ENCODE results near the gene BTNL3.

BTNL3 gene

DNA sequence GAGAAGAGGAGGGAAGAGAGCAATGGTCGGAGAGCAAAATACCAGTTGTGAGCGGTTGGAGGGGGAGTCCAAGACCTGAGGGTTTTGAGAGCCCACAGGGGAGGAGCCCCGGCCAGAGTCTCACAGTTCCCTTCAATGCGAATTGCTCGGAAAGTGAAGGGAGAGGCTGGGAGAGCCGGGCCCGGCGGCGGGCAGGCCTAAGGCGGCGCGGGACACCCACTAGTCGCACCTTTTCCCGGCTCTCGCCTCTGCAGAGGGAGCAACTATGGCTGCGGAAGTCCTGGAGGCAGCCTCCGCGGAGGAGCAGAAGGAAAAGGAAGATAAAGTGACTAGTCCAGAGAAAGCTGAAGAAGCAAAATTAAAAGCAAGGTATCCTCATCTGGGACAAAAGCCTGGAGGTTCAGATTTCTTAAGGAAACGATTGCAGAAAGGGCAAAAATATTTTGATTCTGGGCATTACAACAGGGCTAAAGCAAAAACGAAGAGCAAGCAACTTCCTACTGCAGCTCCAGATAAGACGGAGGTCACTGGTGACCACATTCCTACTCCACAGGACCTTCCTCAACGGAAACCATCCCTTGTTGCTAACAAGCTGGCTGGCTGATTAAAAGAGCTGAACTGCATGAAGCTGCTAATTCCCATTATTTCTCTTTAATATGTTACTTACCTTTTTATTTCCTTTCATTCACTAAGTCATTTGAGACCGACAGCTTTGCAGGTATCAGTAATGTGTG, 6.5 kb upstream of the BTNL3 start:
- Mint-ChIP-seq H3K4me3 (no peak overlapping the region), H3K9me3 (no peaks in the 10 kb centered on the region), H3K27ac (no peak overlapping the region), H3K36me3 (ENCODE audit: low read depth) (no peaks in the 10 kb centered on the region), H3K27me3 (ENCODE audit: low read depth) (no peaks in the 10 kb centered on the region), H3K4me1 (no peaks in the 10 kb centered on the region)
- TF ChIP-seq, protein P1, sequence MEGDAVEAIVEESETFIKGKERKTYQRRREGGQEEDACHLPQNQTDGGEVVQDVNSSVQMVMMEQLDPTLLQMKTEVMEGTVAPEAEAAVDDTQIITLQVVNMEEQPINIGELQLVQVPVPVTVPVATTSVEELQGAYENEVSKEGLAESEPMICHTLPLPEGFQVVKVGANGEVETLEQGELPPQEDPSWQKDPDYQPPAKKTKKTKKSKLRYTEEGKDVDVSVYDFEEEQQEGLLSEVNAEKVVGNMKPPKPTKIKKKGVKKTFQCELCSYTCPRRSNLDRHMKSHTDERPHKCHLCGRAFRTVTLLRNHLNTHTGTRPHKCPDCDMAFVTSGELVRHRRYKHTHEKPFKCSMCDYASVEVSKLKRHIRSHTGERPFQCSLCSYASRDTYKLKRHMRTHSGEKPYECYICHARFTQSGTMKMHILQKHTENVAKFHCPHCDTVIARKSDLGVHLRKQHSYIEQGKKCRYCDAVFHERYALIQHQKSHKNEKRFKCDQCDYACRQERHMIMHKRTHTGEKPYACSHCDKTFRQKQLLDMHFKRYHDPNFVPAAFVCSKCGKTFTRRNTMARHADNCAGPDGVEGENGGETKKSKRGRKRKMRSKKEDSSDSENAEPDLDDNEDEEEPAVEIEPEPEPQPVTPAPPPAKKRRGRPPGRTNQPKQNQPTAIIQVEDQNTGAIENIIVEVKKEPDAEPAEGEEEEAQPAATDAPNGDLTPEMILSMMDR (IDR thresholded peaks at IDR 0.05; ENCODE audit: unreplicated experiment in 3 of 3) = no peak

DNA sequence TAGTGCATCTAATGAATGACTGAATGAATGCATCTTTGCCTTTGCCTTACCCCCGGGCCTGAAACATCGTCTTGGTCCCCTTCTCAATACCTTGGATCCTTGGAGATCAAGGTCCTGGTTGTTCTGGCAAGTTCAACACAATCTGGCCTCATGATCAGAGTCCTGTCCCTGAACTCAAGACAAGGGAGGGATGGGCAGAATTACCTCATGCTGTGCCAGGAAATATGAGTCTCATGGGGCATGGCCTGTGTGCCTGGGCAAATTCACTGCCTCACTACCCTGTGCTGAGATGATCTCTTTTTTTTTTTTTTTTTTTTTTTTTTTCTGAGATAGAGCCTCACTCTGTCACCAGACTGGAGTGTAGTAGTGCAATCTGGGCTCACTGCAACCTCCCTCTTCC, 630 bp upstream of the BTNL3 start:
- no peak overlapping the region for H3K27ac Mint-ChIP-seq
- no peaks in the 10 kb centered on the region for H3K4me1 Mint-ChIP-seq
- TF ChIP-seq, protein P1 (IDR thresholded peaks at IDR 0.05; ENCODE audit: unreplicated experiment in 3 of 3) = no peak
- no peak overlapping the region for H3K4me3 Mint-ChIP-seq
- H3K36me3 Mint-ChIP-seq (ENCODE audit: low read depth) = no peaks in the 10 kb centered on the region
- no peaks in the 10 kb centered on the region for H3K9me3 Mint-ChIP-seq
- peaks cover 7% of the 10 kb centered on the region for H3K27me3 Mint-ChIP-seq (ENCODE audit: low read depth)

DNA sequence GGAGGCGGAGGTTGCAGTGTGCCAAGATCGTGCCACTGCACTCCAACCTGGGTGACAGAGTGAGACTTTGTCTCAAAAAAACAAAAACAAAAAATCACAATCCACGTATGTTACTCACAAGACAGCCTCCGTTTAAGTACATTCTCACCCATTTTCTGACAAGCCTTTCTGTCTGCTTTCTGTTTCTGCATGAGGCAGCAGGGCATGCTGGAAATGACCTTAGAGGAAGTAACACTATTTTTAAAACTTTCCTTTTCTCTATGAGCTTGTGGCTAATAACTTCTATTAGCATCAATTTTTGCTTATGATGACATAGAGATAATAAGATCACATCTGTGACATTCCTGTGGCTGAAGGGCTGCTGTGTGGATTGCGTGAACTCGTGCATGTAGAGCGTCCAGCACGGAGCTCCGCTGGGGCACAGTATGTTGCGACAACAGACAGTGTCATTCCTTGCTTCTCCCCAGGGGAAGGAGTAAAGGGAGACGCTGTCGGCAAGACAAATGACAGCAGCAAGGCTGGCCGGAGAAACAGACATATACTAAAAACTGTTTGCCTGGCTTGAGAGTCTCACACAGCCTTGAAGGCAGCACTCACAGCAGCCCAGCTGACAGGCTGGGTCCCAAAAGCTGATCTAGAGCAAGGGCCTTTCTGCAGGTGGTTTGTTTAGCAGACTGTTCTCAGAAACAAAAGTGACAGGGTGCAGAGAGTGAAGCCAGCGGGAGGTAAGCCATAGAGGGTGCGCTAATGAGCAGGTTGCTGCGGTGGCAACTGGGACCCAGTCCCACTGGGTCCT, 1.6 kb downstream of the BTNL3 start:
- Mint-ChIP-seq H3K4me1 (no peaks in the 10 kb centered on the region), H3K9me3 (peaks cover 3% of the 10 kb centered on the region), H3K27me3 (ENCODE audit: low read depth) (peaks cover 7% of the 10 kb centered on the region), H3K27ac (no peak overlapping the region), H3K4me3 (no peak overlapping the region), H3K36me3 (ENCODE audit: low read depth) (no peaks in the 10 kb centered on the region)
- TF ChIP-seq, protein P1 (IDR thresholded peaks at IDR 0.05; ENCODE audit: unreplicated experiment in 3 of 3) = no peak

DNA sequence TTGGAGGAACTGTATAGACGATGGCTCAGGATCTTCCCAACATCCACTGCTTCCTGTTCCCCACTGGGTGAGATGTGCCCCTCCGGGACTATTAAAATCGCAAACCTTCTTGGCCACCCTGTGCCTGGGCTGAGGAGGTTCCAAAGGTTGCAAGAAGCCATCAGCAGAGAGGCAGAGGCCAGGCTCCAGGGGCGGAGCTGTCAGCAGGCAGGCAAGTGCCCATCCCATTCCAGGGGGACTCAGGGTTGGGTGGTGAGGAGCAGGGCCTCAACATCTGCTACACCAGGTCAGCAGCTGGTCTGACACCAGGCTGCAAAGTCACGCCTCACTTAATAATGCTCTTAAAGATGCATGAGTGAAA, 2.2 kb downstream of the BTNL3 start:
- peaks cover 7% of the 10 kb centered on the region for H3K27me3 Mint-ChIP-seq (ENCODE audit: low read depth)
- no peaks in the 10 kb centered on the region for H3K4me1 Mint-ChIP-seq
- peaks cover 3% of the 10 kb centered on the region for H3K9me3 Mint-ChIP-seq
- no peak overlapping the region for H3K27ac Mint-ChIP-seq
- no peaks in the 10 kb centered on the region for H3K36me3 Mint-ChIP-seq (ENCODE audit: low read depth)
- TF ChIP-seq, protein P1 (IDR thresholded peaks at IDR 0.05; ENCODE audit: unreplicated experiment in 3 of 3) = no peak
- no peak overlapping the region for H3K4me3 Mint-ChIP-seq

DNA sequence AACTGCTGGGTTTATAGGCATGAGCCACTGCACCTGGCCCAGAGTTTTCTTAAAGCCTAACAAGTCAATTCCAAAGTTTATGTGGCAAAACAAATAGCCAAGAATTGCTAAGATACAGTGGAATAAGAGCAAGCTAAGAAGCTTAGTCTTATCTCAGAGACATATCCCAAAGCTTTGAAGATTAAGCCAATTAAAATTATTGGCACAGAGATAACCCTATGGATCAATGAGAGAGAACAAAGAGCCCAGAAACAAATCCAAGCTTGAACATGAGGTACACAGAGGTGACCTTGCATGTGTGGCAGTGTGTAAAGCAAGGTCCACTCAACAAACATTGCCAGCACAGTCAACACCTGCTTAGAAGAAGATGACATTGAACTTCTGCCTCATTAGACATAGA, 13.3 kb downstream of the BTNL3 start:
- no peak overlapping the region for H3K4me3 Mint-ChIP-seq
- TF ChIP-seq, protein P1 (IDR thresholded peaks at IDR 0.05; ENCODE audit: unreplicated experiment in 3 of 3) = no peak
- no peaks in the 10 kb centered on the region for H3K36me3 Mint-ChIP-seq (ENCODE audit: low read depth)
- H3K27me3 Mint-ChIP-seq (ENCODE audit: low read depth) = no peaks in the 10 kb centered on the region
- H3K4me1 Mint-ChIP-seq = no peaks in the 10 kb centered on the region
- peaks cover 3% of the 10 kb centered on the region for H3K9me3 Mint-ChIP-seq
- H3K27ac Mint-ChIP-seq = no peak overlapping the region

Measured in nephron (organoid).